Activated T-cell treated with anti-CD3 and anti-CD28 coated beads, Interleukin-2, amount 50 U/mL, for 48 hours (primary cell): ENCODE measurements around the gene MED13L.

Experiments used
- DNase-seq, 2 experiments: peaks; one replicate each; pipeline ENCODE4 v3.0.0-alpha.2; 2020

Gene MED13L

GRCh38 chr12:116076399-116076798, 201.1 kb downstream of the MED13L start:
- DNase-seq = no peak

GRCh38 chr12:116074686-116075085, 202.8 kb downstream of the MED13L start:
- no peak for DNase-seq

- no peak for DNase-seq
Observed at GRCh38 chr12:116071555-116072230, 205.8 kb downstream of the MED13L start.

- DNase-seq = no peak
Observed at GRCh38 chr12:116070444-116070843, 207.0 kb downstream of the MED13L start.

- no peak for DNase-seq
Observed at GRCh38 chr12:116069943-116070342, 207.6 kb downstream of the MED13L start.

- no peak for DNase-seq
Observed at GRCh38 chr12:116068853-116069252, 208.6 kb downstream of the MED13L start.

- no peak for DNase-seq
Observed at GRCh38 chr12:116068371-116068770, 209.1 kb downstream of the MED13L start.

GRCh38 chr12:116067892-116068291, 209.6 kb downstream of the MED13L start:
- no peak for DNase-seq

GRCh38 chr12:116066381-116067230, 210.9 kb downstream of the MED13L start:
- DNase-seq = peak; percentile 55 to 70

- DNase-seq = no peak
Observed at GRCh38 chr12:116065606-116066005, 211.9 kb downstream of the MED13L start.

GRCh38 chr12:116064493-116064892, 213.0 kb downstream of the MED13L start:
- DNase-seq = no peak

- no peak for DNase-seq
Observed at GRCh38 chr12:116062698-116063097, 214.8 kb downstream of the MED13L start.

- no peak for DNase-seq
Observed at GRCh38 chr12:116060764-116061163, 216.7 kb downstream of the MED13L start.

GRCh38 chr12:116059904-116060303, 217.6 kb downstream of the MED13L start:
- no peak for DNase-seq

- no peak for DNase-seq
Observed at GRCh38 chr12:116058574-116058973, 218.9 kb downstream of the MED13L start.

GRCh38 chr12:116057356-116057755, 220.1 kb downstream of the MED13L start:
- DNase-seq = no peak

- no peak for DNase-seq
Observed at GRCh38 chr12:116055895-116056607, 221.4 kb downstream of the MED13L start.

GRCh38 chr12:116054280-116054679, 223.2 kb downstream of the MED13L start:
- no peak for DNase-seq

- DNase-seq = no peak
Observed at GRCh38 chr12:116053479-116054200, 223.9 kb downstream of the MED13L start.

GRCh38 chr12:116050275-116050674, 227.2 kb downstream of the MED13L start:
- DNase-seq = no peak

- no peak for DNase-seq
Observed at GRCh38 chr12:116048879-116049278, 228.6 kb downstream of the MED13L start.

GRCh38 chr12:116046039-116046438, 231.5 kb downstream of the MED13L start:
- no peak for DNase-seq

GRCh38 chr12:116045150-116045549, 232.3 kb downstream of the MED13L start:
- DNase-seq = no peak
